DOHH2 (cell line): ENCODE results near the gene ABCB1.

ENCODE experiments used
- EZH2phosphoT487 ChIP-seq: fragments of 200-600 bp; sonication (generic); IDR thresholded peaks from 2 replicates; pipeline ENCODE4 v1.6.1; 2017; ENCODE audit warnings: borderline replicate concordance, mild to moderate bottlenecking, antibody characterized with exemption, low read length, moderate library complexity, mixed read lengths
- TF ChIP-seq, protein P1 (sequence below): fragments of 200-600 bp; sonication (generic); IDR thresholded peaks from one replicate; pipeline ENCODE4 v1.5.1; 2014; ENCODE audit warnings: antibody characterized with exemption, mild to moderate bottlenecking, low read depth, low read length; ENCODE audit not compliant: poor library complexity, severe bottlenecking

DNA sequence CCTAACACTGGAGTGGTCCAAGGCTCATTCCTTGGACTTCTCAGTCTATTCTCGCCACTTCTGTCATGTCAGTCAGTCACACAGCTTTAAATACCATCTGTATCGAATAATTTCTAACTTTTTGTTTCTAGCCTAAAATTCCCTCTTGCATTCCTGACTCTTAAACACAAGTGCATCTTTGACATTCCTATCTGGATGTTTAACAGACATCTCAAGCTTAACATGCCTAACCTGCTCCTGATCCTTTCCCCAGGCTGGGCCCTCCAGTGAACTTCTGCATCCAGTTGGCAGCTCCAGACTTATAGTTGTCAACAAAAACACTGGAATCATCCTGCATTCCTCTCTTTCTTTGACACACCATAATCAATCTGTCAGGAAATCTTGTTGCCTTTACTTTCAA, 120.7 kb downstream of the ABCB1 start:
- TF ChIP-seq, protein P1, sequence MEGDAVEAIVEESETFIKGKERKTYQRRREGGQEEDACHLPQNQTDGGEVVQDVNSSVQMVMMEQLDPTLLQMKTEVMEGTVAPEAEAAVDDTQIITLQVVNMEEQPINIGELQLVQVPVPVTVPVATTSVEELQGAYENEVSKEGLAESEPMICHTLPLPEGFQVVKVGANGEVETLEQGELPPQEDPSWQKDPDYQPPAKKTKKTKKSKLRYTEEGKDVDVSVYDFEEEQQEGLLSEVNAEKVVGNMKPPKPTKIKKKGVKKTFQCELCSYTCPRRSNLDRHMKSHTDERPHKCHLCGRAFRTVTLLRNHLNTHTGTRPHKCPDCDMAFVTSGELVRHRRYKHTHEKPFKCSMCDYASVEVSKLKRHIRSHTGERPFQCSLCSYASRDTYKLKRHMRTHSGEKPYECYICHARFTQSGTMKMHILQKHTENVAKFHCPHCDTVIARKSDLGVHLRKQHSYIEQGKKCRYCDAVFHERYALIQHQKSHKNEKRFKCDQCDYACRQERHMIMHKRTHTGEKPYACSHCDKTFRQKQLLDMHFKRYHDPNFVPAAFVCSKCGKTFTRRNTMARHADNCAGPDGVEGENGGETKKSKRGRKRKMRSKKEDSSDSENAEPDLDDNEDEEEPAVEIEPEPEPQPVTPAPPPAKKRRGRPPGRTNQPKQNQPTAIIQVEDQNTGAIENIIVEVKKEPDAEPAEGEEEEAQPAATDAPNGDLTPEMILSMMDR = no peak
- no peak for TF ChIP-seq EZH2phosphoT487
